ENCODE data around the gene SLC16A4. TPM values are rescaled to one million over a fixed set of nuclear protein-coding genes. Genes with fewer than 3 reads are reported as not detected.

Gene SLC16A4
- total and polyA plus RNA-seq, 10 of the 15 experiments (the other 5 are each of a cell fraction or from before 2014, with no cell fraction given) = 0.13 to 2.2 (median 0.26) TPM; not detected in 1

- peak; percentile 86 for TF ChIP-seq CREB1 (IDR thresholded peaks at IDR 0.05; ENCODE audit: low read depth)
- TF ChIP-seq NR2C2 (IDR thresholded peaks at IDR 0.05; ENCODE audit: borderline replicate concordance, control insufficient read depth, insufficient read length, low read depth) = no peak
- TF ChIP-seq STAT1 (conservative IDR thresholded peaks at IDR 0.05) = peak; percentile 60; the same call in 1 of the 2 replicates
- no peak for TF ChIP-seq PAX8 (IDR thresholded peaks at IDR 0.05)
- no peak for TF ChIP-seq SIX5 (IDR thresholded peaks at IDR 0.05; ENCODE audit: low read depth, low read length, severe bottlenecking)
- no peak for TF ChIP-seq RCOR1 (conservative IDR thresholded peaks at IDR 0.05; ENCODE audit: low read depth, low read length)
- peak; percentile 69; the same call in 1 of the 2 replicates for TF ChIP-seq CBX5 (IDR thresholded peaks at IDR 0.05; ENCODE audit: low read depth)
- peak; percentile 87 for TF ChIP-seq MAX (IDR thresholded peaks at IDR 0.05; ENCODE audit: low read depth, low read length)
- peak; percentile 87 for TF ChIP-seq ZNF687 (IDR thresholded peaks at IDR 0.05)
- TF ChIP-seq DPF2 (IDR thresholded peaks at IDR 0.05) = peak; percentile 80; the same call in 1 of the 2 replicates
- no peak for TF ChIP-seq SKIL (IDR thresholded peaks at IDR 0.05; ENCODE audit: low read depth, poor library complexity, severe bottlenecking)
- 0 out of 2 replicates have a peak, but pooled peaks have one; percentile 33 for TF ChIP-seq ZNF592 (IDR thresholded peaks at IDR 0.05)
- TF ChIP-seq TCF12 (IDR thresholded peaks at IDR 0.05; ENCODE audit: low read depth, low read length) = 0 out of 2 replicates have a peak, but pooled peaks have one; percentile 28
- TF ChIP-seq TARDBP (IDR thresholded peaks at IDR 0.05; ENCODE audit: borderline replicate concordance) = peak; percentile 65; the same call in 1 of the 2 replicates
- peak; percentile 65 for TF ChIP-seq TBL1XR1 (IDR thresholded peaks at IDR 0.05; ENCODE audit: low read depth, low read length)
- peak; percentile 84 for TF ChIP-seq IKZF1 (conservative IDR thresholded peaks at IDR 0.05)
- TF ChIP-seq PBX3 (IDR thresholded peaks at IDR 0.05; ENCODE audit: insufficient replicate concordance, low read depth, low read length) = no peak
- TF ChIP-seq POLR2A (IDR thresholded peaks at IDR 0.05; ENCODE audit: low read depth, low read length) = peak; percentile 90
- TF ChIP-seq BHLHE40 (IDR thresholded peaks at IDR 0.05; ENCODE audit: borderline replicate concordance in 1 of 2, low read depth in 2 of 2, low read length in 1 of 2) = peak in 1 of 2 experiments; percentile 87; a peak in 3 of 4 replicates
Observed at GRCh38 chr1:110338309-110338885, 52.4 kb downstream of the SLC16A4 start (continued).
